ENCODE results near the gene CCNI. TPM values are rescaled to one million over a fixed set of nuclear protein-coding genes. Genes with fewer than 3 reads are reported as not detected.
A peak's percentile ranks its signal among the peaks of the same experiment; 100 is the strongest.

The CCNI gene
- 171 TPM for polyA plus RNA-seq (2013, experiment 1 of 2)
- polyA plus RNA-seq (2013, experiment 2 of 2), result 170 TPM

- WGBS (ENCODE audit: extremely low coverage, insufficient coverage, low lambda C conversion rate), result no CpG with 5 or more reads among the region's 54 CpGs
- Histone ChIP-seq H3K4me2 (ENCODE audit: low read length) (peak within 1 kb of the TSS; percentile 83), H3K27me3 (ENCODE audit: insufficient read depth, low read length, poor library complexity) (no peaks in the 10 kb centered on the region), H3K56ac (ENCODE audit: low read length) (peak within 1 kb of the TSS; percentile 100), H3K79me2 (ENCODE audit: control insufficient read depth, insufficient read depth, low read length) (peaks cover 39% of the 10 kb centered on the region), H3K36me3 (ENCODE audit: control insufficient read depth, insufficient read depth, low read length) (no peaks in the 10 kb centered on the region), H3K27ac (ENCODE audit: low read depth, low read length) (peak within 1 kb of the TSS; percentile 84), H3K79me1 (ENCODE audit: low read length) (peaks cover 1% of the 10 kb centered on the region), H3K9ac (ENCODE audit: low read length) (peak within 1 kb of the TSS; percentile 99), H4K8ac (ENCODE audit: low read depth, low read length) (no peak within 1 kb of the TSS), H3K4me1 (ENCODE audit: control insufficient read depth, low read depth, low read length) (no peaks in the 10 kb centered on the region), H3K4me3 (ENCODE audit: low read length) (peak within 1 kb of the TSS; percentile 95), H3K18ac (ENCODE audit: low read length) (peak within 1 kb of the TSS; percentile 98), H3K4ac (ENCODE audit: low read depth, low read length) (peak within 1 kb of the TSS; percentile 97), H2BK15ac (replicated peaks; ENCODE audit: low read depth) (no peak within 1 kb of the TSS), H3K23ac (ENCODE audit: low read length) (peak within 1 kb of the TSS; percentile 90), H2BK120ac (ENCODE audit: low read depth, low read length) (peak within 1 kb of the TSS; percentile 89), H4K5ac (ENCODE audit: low read length) (peak within 1 kb of the TSS; percentile 65), H2BK5ac (ENCODE audit: low read length) (peak within 1 kb of the TSS; percentile 100), H2AK5ac (ENCODE audit: low read length) (no peak within 1 kb of the TSS)
- DNase-seq, result peak; percentile 99
Observed at GRCh38 chr4:77075869-77076799, at the start of gene CCNI. Gene CCNI (minus strand): TSS chr4:77075989. CDS start chr4:77066362, 9,627 bp downstream.

GRCh38 chr4:77124576-77124975, 48.8 kb upstream of the CCNI start:
- Histone ChIP-seq H3K79me2 (ENCODE audit: control insufficient read depth, insufficient read depth, low read length) (no peaks in the 10 kb centered on the region), H3K4me1 (ENCODE audit: control insufficient read depth, low read depth, low read length) (peaks cover 14% of the 10 kb centered on the region), H3K4ac (ENCODE audit: low read depth, low read length) (no peak overlapping the region), H3K79me1 (ENCODE audit: low read length) (no peaks in the 10 kb centered on the region), H2BK120ac (ENCODE audit: low read depth, low read length) (no peak overlapping the region), H3K27ac (ENCODE audit: low read depth, low read length) (no peak overlapping the region), H3K36me3 (ENCODE audit: control insufficient read depth, insufficient read depth, low read length) (no peaks in the 10 kb centered on the region), H3K27me3 (ENCODE audit: insufficient read depth, low read length, poor library complexity) (no peaks in the 10 kb centered on the region), H3K9ac (ENCODE audit: low read length) (no peak overlapping the region), H3K56ac (ENCODE audit: low read length) (no peak overlapping the region), H4K5ac (ENCODE audit: low read length) (no peak overlapping the region), H2BK15ac (replicated peaks; ENCODE audit: low read depth) (no peak overlapping the region), H3K4me2 (ENCODE audit: low read length) (no peak overlapping the region), H2BK5ac (ENCODE audit: low read length) (peak overlapping the region; percentile 26), H3K18ac (ENCODE audit: low read length) (peak overlapping the region; percentile 62), H2AK5ac (ENCODE audit: low read length) (no peak overlapping the region), H3K4me3 (ENCODE audit: low read length) (no peak overlapping the region), H4K8ac (ENCODE audit: low read depth, low read length) (no peak overlapping the region), H3K23ac (ENCODE audit: low read length) (no peak overlapping the region)
- WGBS (ENCODE audit: extremely low coverage, insufficient coverage, low lambda C conversion rate), result no CpG with 5 or more reads among the region's 3 CpGs
- no peak for DNase-seq

GRCh38 chr4:77123411-77123810, 47.6 kb upstream of the CCNI start:
- Histone ChIP-seq H2BK15ac (replicated peaks; ENCODE audit: low read depth) (no peak overlapping the region), H3K27me3 (ENCODE audit: insufficient read depth, low read length, poor library complexity) (no peaks in the 10 kb centered on the region), H2AK5ac (ENCODE audit: low read length) (no peak overlapping the region), H3K23ac (ENCODE audit: low read length) (no peak overlapping the region), H3K27ac (ENCODE audit: low read depth, low read length) (peak overlapping the region; percentile 62), H2BK120ac (ENCODE audit: low read depth, low read length) (no peak overlapping the region), H3K56ac (ENCODE audit: low read length) (peak overlapping the region; percentile 59), H3K79me2 (ENCODE audit: control insufficient read depth, insufficient read depth, low read length) (no peaks in the 10 kb centered on the region), H3K9ac (ENCODE audit: low read length) (no peak overlapping the region), H3K4ac (ENCODE audit: low read depth, low read length) (no peak overlapping the region), H3K79me1 (ENCODE audit: low read length) (no peaks in the 10 kb centered on the region), H3K4me1 (ENCODE audit: control insufficient read depth, low read depth, low read length) (peaks cover 14% of the 10 kb centered on the region), H4K8ac (ENCODE audit: low read depth, low read length) (no peak overlapping the region), H2BK5ac (ENCODE audit: low read length) (peak overlapping the region; percentile 88), H4K5ac (ENCODE audit: low read length) (no peak overlapping the region), H3K4me3 (ENCODE audit: low read length) (no peak overlapping the region), H3K36me3 (ENCODE audit: control insufficient read depth, insufficient read depth, low read length) (no peaks in the 10 kb centered on the region), H3K18ac (ENCODE audit: low read length) (no peak overlapping the region), H3K4me2 (ENCODE audit: low read length) (no peak overlapping the region)
- DNase-seq, result no peak
- WGBS (ENCODE audit: extremely low coverage, insufficient coverage, low lambda C conversion rate), result no CpG with 5 or more reads among the region's 1 CpG

- peak overlapping the region; percentile 90 for H2BK5ac ChIP-seq (ENCODE audit: low read length)
- H3K27ac ChIP-seq (ENCODE audit: low read depth, low read length), result no peak overlapping the region
- H3K4ac ChIP-seq (ENCODE audit: low read depth, low read length), result peak overlapping the region; percentile 55
- H3K79me1 ChIP-seq (ENCODE audit: low read length), result no peaks in the 10 kb centered on the region
- H3K56ac ChIP-seq (ENCODE audit: low read length), result peak overlapping the region; percentile 77
- H4K8ac ChIP-seq (ENCODE audit: low read depth, low read length), result no peak overlapping the region
- no peak overlapping the region for H3K4me2 ChIP-seq (ENCODE audit: low read length)
- no peak overlapping the region for H2AK5ac ChIP-seq (ENCODE audit: low read length)
- no peaks in the 10 kb centered on the region for H3K79me2 ChIP-seq (ENCODE audit: control insufficient read depth, insufficient read depth, low read length)
- peaks cover 10% of the 10 kb centered on the region for H3K4me1 ChIP-seq (ENCODE audit: control insufficient read depth, low read depth, low read length)
- WGBS (ENCODE audit: extremely low coverage, insufficient coverage, low lambda C conversion rate), result no CpG with 5 or more reads among the region's 4 CpGs
- no peak overlapping the region for H3K9ac ChIP-seq (ENCODE audit: low read length)
- peak overlapping the region; percentile 92 for H2BK15ac ChIP-seq (replicated peaks; ENCODE audit: low read depth)
- no peak overlapping the region for H3K4me3 ChIP-seq (ENCODE audit: low read length)
- no peaks in the 10 kb centered on the region for H3K27me3 ChIP-seq (ENCODE audit: insufficient read depth, low read length, poor library complexity)
- DNase-seq, result no peak
- H3K36me3 ChIP-seq (ENCODE audit: control insufficient read depth, insufficient read depth, low read length), result no peaks in the 10 kb centered on the region
- H3K23ac ChIP-seq (ENCODE audit: low read length), result no peak overlapping the region
- peak overlapping the region; percentile 11 for H3K18ac ChIP-seq (ENCODE audit: low read length)
- H2BK120ac ChIP-seq (ENCODE audit: low read depth, low read length), result peak overlapping the region; percentile 85
- H4K5ac ChIP-seq (ENCODE audit: low read length), result no peak overlapping the region
Observed at GRCh38 chr4:77122656-77123055, 46.9 kb upstream of the CCNI start.

- no peak overlapping the region for H4K8ac ChIP-seq (ENCODE audit: low read depth, low read length)
- H4K5ac ChIP-seq (ENCODE audit: low read length), result no peak overlapping the region
- DNase-seq, result no peak
- no peaks in the 10 kb centered on the region for H3K36me3 ChIP-seq (ENCODE audit: control insufficient read depth, insufficient read depth, low read length)
- H2BK15ac ChIP-seq (replicated peaks; ENCODE audit: low read depth), result no peak overlapping the region
- H3K18ac ChIP-seq (ENCODE audit: low read length), result no peak overlapping the region
- H2AK5ac ChIP-seq (ENCODE audit: low read length), result peak overlapping the region; percentile 48
- no peak overlapping the region for H3K23ac ChIP-seq (ENCODE audit: low read length)
- H2BK120ac ChIP-seq (ENCODE audit: low read depth, low read length), result no peak overlapping the region
- no peaks in the 10 kb centered on the region for H3K79me1 ChIP-seq (ENCODE audit: low read length)
- peak overlapping the region; percentile 47 for H2BK5ac ChIP-seq (ENCODE audit: low read length)
- H3K56ac ChIP-seq (ENCODE audit: low read length), result peak overlapping the region; percentile 50
- no peak overlapping the region for H3K4me2 ChIP-seq (ENCODE audit: low read length)
- no peaks in the 10 kb centered on the region for H3K27me3 ChIP-seq (ENCODE audit: insufficient read depth, low read length, poor library complexity)
- H3K9ac ChIP-seq (ENCODE audit: low read length), result no peak overlapping the region
- H3K4ac ChIP-seq (ENCODE audit: low read depth, low read length), result no peak overlapping the region
- no CpG with 5 or more reads among the region's 5 CpGs for WGBS (ENCODE audit: extremely low coverage, insufficient coverage, low lambda C conversion rate)
- peaks cover 10% of the 10 kb centered on the region for H3K4me1 ChIP-seq (ENCODE audit: control insufficient read depth, low read depth, low read length)
- no peak overlapping the region for H3K4me3 ChIP-seq (ENCODE audit: low read length)
- no peaks in the 10 kb centered on the region for H3K79me2 ChIP-seq (ENCODE audit: control insufficient read depth, insufficient read depth, low read length)
- no peak overlapping the region for H3K27ac ChIP-seq (ENCODE audit: low read depth, low read length)
Observed at GRCh38 chr4:77121736-77122240, 46.0 kb upstream of the CCNI start.

Measured in mesendoderm (in vitro differentiated cells).